Ishikawa (cell line): ENCODE results near the gene IL5RA.

Source experiments
- EP300 ChIP-seq: IDR thresholded peaks from 2 replicates; pipeline ENCODE4 v1.6.1; 2012; ENCODE audit warnings: borderline replicate concordance
- RAD21 ChIP-seq: IDR thresholded peaks from 2 replicates; pipeline ENCODE4 v1.6.1; 2012; ENCODE audit warnings: low read depth
- YY1 ChIP-seq: IDR thresholded peaks from 2 replicates; pipeline ENCODE4 v1.6.1; 2012; ENCODE audit warnings: low read depth

DNA sequence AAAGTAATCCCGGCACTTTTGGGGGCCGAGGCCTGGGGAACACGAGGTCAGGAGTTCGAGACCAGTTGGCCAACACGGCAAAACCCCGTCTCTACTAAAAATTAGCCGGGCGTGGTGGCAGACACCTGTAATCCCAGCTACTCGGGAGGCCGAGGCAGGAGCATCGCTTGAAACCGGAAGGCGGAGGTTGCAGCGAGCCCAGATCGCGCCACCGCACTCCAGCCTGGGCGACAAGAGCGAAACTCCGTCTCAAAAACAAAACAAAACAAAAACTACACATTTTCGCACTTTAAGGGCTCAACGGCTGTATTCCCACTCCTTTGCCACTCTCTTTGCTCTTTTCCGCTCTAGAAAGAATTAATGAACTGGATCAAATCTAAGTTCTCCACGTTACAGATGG is 15.8 kb upstream of the IL5RA start:
- TF ChIP-seq EP300 (no peak), RAD21 (no peak), YY1 (no peak)
